Type B pancreatic cell (in vitro differentiated cells): ENCODE results near the gene VAV1. TPM values are rescaled to one million over a fixed set of nuclear protein-coding genes. Genes with fewer than 3 reads are reported as not detected.

Experiments used
- DNase-seq: peaks from one replicate; pipeline ENCODE4 v3.0.0; 2021; ENCODE audit warnings: mixed read lengths; ENCODE audit not compliant: unreplicated experiment; ENCODE audit errors: extremely low spot score
- H3K27ac Mint-ChIP-seq: 2 replicates; pipeline ENCODE4 v1.8.0; 2021; ENCODE audit warnings: mild to moderate bottlenecking, mixed read lengths
- H3K27me3 Mint-ChIP-seq: 2 replicates; pipeline ENCODE4 v1.8.0; 2021; ENCODE audit warnings: mixed read lengths
- H3K36me3 Mint-ChIP-seq: 2 replicates; pipeline ENCODE4 v1.8.0; 2021; ENCODE audit warnings: mixed read lengths
- H3K4me1 Mint-ChIP-seq: one replicate; pipeline ENCODE4 v1.8.0; 2021; ENCODE audit warnings: mixed read lengths; ENCODE audit not compliant: unreplicated experiment
- H3K4me3 Mint-ChIP-seq: 2 replicates; pipeline ENCODE4 v1.8.0; 2021; ENCODE audit warnings: mild to moderate bottlenecking, mixed read lengths
- H3K9me3 Mint-ChIP-seq: 2 replicates; pipeline ENCODE4 v1.8.0; 2021; ENCODE audit warnings: mixed read lengths
- total RNA-seq: library from RNA; stranded (reverse); gene quantifications from 2 replicates; pipeline ENCODE4 v1.2.1, GENCODE V29; 2021; ENCODE audit warnings: low replicate concordance
- TF ChIP-seq, protein P1 (sequence below): fragments of 200-600 bp; sonication (generic); conservative IDR thresholded peaks from 2 replicates; pipeline ENCODE4 v1.5.0; 2021; ENCODE audit warnings: antibody characterized with exemption, mild to moderate bottlenecking

VAV1 gene
- total RNA-seq, 1 donor from 2014 or later, result not detected

DNA sequence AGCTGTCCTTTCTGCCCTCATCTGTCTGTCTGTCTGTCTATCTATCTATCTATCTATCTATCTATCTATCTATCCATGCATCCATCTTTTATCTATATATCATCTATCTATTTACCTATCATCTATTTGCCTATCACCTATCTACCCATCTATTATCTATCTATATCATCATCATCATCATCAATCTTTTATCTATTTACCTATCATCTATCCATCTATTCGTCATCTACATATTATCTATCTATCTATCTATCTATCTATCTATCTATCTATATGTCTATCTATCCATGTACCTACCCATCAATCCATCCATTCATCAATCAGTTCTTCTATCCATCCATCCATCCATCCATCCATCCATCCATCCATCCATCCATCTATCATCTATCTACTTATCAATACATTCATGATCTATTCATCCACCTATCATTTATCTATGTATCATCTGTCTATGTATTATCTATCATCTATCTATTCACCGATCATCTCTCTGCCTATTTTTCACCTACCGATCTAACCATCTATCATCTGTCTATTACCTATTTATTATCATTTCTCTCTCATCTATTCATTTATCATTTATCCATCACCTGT, 65.7 kb downstream of the VAV1 start:
- TF ChIP-seq, protein P1, sequence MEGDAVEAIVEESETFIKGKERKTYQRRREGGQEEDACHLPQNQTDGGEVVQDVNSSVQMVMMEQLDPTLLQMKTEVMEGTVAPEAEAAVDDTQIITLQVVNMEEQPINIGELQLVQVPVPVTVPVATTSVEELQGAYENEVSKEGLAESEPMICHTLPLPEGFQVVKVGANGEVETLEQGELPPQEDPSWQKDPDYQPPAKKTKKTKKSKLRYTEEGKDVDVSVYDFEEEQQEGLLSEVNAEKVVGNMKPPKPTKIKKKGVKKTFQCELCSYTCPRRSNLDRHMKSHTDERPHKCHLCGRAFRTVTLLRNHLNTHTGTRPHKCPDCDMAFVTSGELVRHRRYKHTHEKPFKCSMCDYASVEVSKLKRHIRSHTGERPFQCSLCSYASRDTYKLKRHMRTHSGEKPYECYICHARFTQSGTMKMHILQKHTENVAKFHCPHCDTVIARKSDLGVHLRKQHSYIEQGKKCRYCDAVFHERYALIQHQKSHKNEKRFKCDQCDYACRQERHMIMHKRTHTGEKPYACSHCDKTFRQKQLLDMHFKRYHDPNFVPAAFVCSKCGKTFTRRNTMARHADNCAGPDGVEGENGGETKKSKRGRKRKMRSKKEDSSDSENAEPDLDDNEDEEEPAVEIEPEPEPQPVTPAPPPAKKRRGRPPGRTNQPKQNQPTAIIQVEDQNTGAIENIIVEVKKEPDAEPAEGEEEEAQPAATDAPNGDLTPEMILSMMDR, result no peak
- no peaks in the 10 kb centered on the region for H3K36me3 Mint-ChIP-seq
- DNase-seq, result no peak
- H3K4me3 Mint-ChIP-seq, result no peak overlapping the region
- H3K4me1 Mint-ChIP-seq, result no peaks in the 10 kb centered on the region
- H3K9me3 Mint-ChIP-seq, result no peaks in the 10 kb centered on the region
- H3K27ac Mint-ChIP-seq, result no peak overlapping the region
- H3K27me3 Mint-ChIP-seq, result peaks cover 3% of the 10 kb centered on the region

DNA sequence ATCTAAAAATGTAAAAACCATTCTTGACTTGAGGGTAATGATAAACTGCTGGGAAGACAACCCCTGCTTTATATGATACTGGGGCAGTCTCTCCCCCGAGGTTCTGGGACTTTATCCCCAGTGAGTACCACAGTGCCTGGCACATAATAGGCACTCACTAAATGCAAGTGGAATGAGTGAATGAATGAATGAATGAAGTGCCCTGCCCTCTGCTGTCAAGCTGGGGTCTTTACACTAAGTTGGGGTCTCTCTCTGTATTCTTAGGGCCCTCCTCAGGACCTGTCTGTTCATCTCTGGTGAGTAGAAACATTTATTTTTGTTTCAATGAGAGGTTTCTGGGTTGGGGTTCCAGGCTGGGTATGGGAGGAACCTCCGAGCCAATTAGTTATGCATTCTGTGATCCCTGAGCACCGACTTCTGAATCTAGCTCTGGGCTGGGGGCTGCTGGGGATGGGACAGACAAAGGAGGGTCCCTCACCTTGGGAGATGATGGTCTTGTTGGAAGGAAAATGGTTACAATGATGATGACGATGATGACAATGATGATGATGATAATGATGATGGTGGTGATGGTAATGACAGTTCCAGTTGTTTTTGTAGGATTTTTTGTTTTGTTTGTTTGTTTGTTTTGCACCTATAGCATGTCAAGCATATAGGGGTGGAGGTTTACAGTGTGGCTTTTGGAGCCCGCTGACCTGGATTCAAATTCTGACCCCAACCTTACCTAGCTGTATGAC, 70.5 kb downstream of the VAV1 start:
- no peaks in the 10 kb centered on the region for H3K27me3 Mint-ChIP-seq
- H3K27ac Mint-ChIP-seq, result no peak overlapping the region
- TF ChIP-seq, protein P1, result no peak
- DNase-seq, result no peak
- H3K4me3 Mint-ChIP-seq, result no peak overlapping the region
- H3K9me3 Mint-ChIP-seq, result no peaks in the 10 kb centered on the region
- H3K36me3 Mint-ChIP-seq, result no peaks in the 10 kb centered on the region
- no peaks in the 10 kb centered on the region for H3K4me1 Mint-ChIP-seq

DNA sequence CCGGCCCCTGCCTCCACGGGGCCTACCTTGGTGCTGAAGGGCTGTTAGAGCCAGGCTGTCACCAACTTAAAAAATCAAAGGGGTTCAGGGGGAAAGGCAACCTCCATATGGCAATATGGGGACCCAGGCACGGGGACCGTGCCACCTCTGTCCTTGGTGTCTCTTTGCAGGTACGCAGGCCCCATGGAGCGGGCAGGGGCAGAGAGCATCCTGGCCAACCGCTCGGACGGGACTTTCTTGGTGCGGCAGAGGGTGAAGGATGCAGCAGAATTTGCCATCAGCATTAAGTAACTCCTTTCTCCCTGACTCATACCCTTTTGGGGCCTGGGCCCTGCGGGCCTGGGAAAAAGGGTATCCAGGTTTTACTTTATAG, 75.3 kb downstream of the VAV1 start:
- no peak for DNase-seq
- H3K4me1 Mint-ChIP-seq, result no peaks in the 10 kb centered on the region
- no peaks in the 10 kb centered on the region for H3K9me3 Mint-ChIP-seq
- H3K27ac Mint-ChIP-seq, result no peak overlapping the region
- TF ChIP-seq, protein P1, result no peak
- no peaks in the 10 kb centered on the region for H3K36me3 Mint-ChIP-seq
- H3K4me3 Mint-ChIP-seq, result no peak overlapping the region
- H3K27me3 Mint-ChIP-seq, result no peaks in the 10 kb centered on the region

DNA sequence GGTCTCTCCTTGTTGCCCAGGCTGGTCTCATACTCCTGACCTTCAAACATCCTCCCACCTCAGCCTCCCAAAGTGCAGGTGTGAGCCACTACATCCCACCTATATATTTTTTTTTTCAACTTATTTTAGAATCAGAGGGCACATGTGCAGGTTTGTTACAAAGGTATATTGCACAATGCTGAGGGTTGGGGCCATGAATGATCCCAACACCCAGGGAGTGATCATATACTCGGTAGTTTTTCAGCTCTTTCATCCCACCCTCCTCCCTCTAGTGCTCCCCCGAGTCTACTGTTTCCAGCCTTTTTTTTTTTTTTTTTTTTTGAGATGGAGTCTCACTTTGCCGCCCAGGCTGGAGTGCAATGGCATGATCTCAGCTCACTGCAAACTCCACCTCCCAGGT, 76.5 kb downstream of the VAV1 start:
- TF ChIP-seq, protein P1, result no peak
- no peak for DNase-seq
- no peak overlapping the region for H3K27ac Mint-ChIP-seq
- H3K36me3 Mint-ChIP-seq, result no peaks in the 10 kb centered on the region
- H3K27me3 Mint-ChIP-seq, result no peaks in the 10 kb centered on the region
- H3K4me3 Mint-ChIP-seq, result no peak overlapping the region
- no peaks in the 10 kb centered on the region for H3K9me3 Mint-ChIP-seq
- H3K4me1 Mint-ChIP-seq, result no peaks in the 10 kb centered on the region

DNA sequence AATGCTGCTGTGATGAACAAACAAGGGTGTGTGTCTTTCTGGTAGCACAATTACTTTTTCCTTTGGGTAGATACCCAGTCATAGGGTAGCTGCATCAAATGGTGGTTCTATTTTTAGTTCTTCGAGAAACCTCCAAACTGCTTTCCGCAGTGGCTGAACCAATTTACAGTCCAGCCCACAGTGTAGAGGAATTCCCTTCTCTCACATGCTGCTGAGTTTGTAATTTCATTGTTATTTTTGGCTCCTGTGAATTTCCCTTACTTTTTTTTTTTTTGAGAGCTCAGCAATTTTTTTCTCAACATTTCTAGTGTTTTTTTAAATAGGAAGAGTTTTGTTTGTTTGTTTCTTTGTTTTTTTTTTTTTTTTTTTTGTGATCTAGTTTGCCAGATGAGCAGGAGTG, 77.4 kb downstream of the VAV1 start:
- Mint-ChIP-seq H3K4me3 (no peak overlapping the region), H3K9me3 (no peaks in the 10 kb centered on the region), H3K36me3 (no peaks in the 10 kb centered on the region), H3K27me3 (peaks cover 4% of the 10 kb centered on the region), H3K27ac (no peak overlapping the region), H3K4me1 (no peaks in the 10 kb centered on the region)
- TF ChIP-seq, protein P1, result no peak
- DNase-seq, result no peak
